PC-9 (cell line): ENCODE data around the gene ZER1. TPM values are rescaled to one million over a fixed set of nuclear protein-coding genes. Genes with fewer than 3 reads are reported as not detected.

ENCODE experiments used
- BruUV-seq: library from RNA; stranded (reverse); fragments of 400-500 nt; replicated peaks from 2 replicates; lab custom pipeline; 2021; lab: Mats Ljungman, UMichigan
- CTCF ChIA-PET: fragments of 300-600 bp; sonication (Branson Sonifier 250); formaldehyde crosslinking; loops from one replicate; lab custom pipeline; 2022; ENCODE audit warnings: antibody characterized with exemption; lab: Charles Lee
- POLR2A ChIA-PET: fragments of 300-600 bp; sonication (Branson Sonifier 250); formaldehyde crosslinking; loops from one replicate; lab custom pipeline; 2022; ENCODE audit warnings: antibody characterized with exemption; ENCODE audit not compliant: unreplicated experiment; lab: Charles Lee
- DNase-seq, 2 experiments: peaks; one replicate each; pipeline versions ENCODE4 v3.0.0 to v3.0.0-alpha.2; 2015 to 2022; ENCODE audit warnings: mixed read lengths in 1 of 2
- H2AFZ ChIP-seq: fragments of 200-600 bp; sonication (generic); 2 replicates; pipeline ENCODE4 v1.8.1; 2017; ENCODE audit warnings: antibody characterized with exemption
- H3F3A ChIP-seq: fragments of 200-600 bp; sonication (generic); 2 replicates; pipeline ENCODE4 v1.8.1; 2017; ENCODE audit warnings: antibody characterized with exemption, mild to moderate bottlenecking, low read depth; ENCODE audit not compliant: insufficient read depth
- H3K27ac ChIP-seq: fragments of 200-600 bp; sonication (generic); 2 replicates; pipeline ENCODE4 v1.6.1; 2016; ENCODE audit warnings: mixed run types
- H3K27me3 ChIP-seq: fragments of 200-600 bp; sonication (generic); 2 replicates; pipeline ENCODE4 v1.6.1; 2016; ENCODE audit warnings: low read depth, mixed run types; ENCODE audit not compliant: insufficient read depth
- H3K36me3 ChIP-seq: fragments of 200-600 bp; sonication (generic); 2 replicates; pipeline ENCODE4 v1.6.1; 2016; ENCODE audit warnings: low read depth, mixed run types
- H3K4me1 ChIP-seq: fragments of 200-600 bp; sonication (generic); replicated peaks from 2 replicates; pipeline ENCODE4 v1.6.1; 2016; ENCODE audit warnings: mixed run types; ENCODE audit not compliant: insufficient read depth
- H3K4me2 ChIP-seq: fragments of 200-600 bp; sonication (generic); 2 replicates; pipeline ENCODE4 v1.6.1; 2017; ENCODE audit warnings: mixed run types
- H3K4me3 ChIP-seq: fragments of 200-600 bp; sonication (generic); 2 replicates; pipeline ENCODE4 v1.6.1; 2016; ENCODE audit warnings: mixed run types
- H3K79me2 ChIP-seq: fragments of 200-600 bp; sonication (generic); 2 replicates; pipeline ENCODE4 v1.6.1; 2017; ENCODE audit warnings: low read depth, mixed run types
- H3K9me2 ChIP-seq: fragments of 200-600 bp; sonication (generic); 2 replicates; pipeline ENCODE4 v1.8.1; 2017; ENCODE audit warnings: mild to moderate bottlenecking; ENCODE audit not compliant: insufficient read depth
- H3K9me3 ChIP-seq: fragments of 200-600 bp; sonication (generic); 2 replicates; pipeline ENCODE4 v1.8.1; 2016; ENCODE audit warnings: low read depth; ENCODE audit not compliant: insufficient read depth
- H4K20me1 ChIP-seq: fragments of 200-600 bp; sonication (generic); 2 replicates; pipeline ENCODE4 v1.8.1; 2017; ENCODE audit not compliant: insufficient read depth
- EZH2 ChIP-seq: fragments of 200-600 bp; sonication (generic); IDR thresholded peaks from 2 replicates; pipeline ENCODE4 v1.8.0; 2017; ENCODE audit warnings: antibody characterized with exemption, low read depth
- intact Hi-C: fragments of 100-400 bp; cut with micrococcal nuclease; formaldehyde crosslinking; loops from one replicate; pipeline ENCODE4 v1.10.0; 2022; ENCODE audit not compliant: unreplicated experiment
- total RNA-seq: library from RNA; stranded (reverse); gene quantifications from 2 replicates; pipeline ENCODE4 v1.2.3, GENCODE V29; 2021
- TF ChIP-seq, protein P1 (sequence below): fragments of 200-600 bp; sonication (generic); conservative IDR thresholded peaks from 2 replicates; pipeline ENCODE4 v1.6.1; 2017; ENCODE audit warnings: mixed run types, antibody characterized with exemption, mild to moderate bottlenecking, moderate library complexity

Gene ZER1
- total RNA-seq, 1 experiment from 2014 or later: 65.2 TPM

DNA sequence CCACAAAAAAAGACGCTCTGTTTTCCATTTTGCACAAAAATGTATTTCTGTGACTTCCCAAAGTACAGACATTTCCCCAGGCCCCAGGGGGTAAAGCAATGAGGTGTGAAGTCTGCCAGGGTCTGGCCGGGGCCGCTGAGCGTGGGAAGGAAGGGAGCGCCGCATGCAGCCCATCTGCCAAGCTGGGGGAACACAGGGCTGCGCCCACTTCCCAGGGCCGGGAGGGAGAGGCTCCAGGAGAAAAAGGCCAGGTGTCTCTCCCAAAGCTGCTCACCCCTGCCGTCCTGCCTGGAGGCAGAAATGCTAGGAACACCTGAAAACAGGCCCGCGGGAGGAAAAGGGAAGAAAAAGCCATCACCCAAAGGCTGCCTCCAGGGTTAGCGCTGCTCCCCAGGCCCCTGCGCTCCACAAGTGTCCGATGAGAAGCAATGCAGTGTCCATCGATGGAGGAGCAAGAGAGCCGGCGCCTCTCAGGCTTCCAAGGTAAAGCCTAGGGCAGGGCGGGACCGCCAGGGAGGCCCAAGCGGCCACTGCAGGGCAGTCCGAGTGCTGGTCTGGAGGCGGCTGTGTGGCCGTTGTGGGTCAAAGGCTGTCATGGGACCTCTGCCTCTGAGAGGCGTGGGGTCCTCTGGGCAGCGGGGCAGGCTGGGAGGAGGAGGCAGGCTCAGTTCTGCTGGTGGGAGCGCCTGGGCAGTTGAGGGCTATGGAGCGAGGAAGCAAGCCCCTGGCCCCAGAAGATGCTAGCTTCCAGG is 41.8 kb downstream of the ZER1 start:
- Histone ChIP-seq H3K36me3 (no peaks in the 10 kb centered on the region), H3K79me2 (no peaks in the 10 kb centered on the region), H3K4me3 (no peak overlapping the region), H3K9me2 (no peaks in the 10 kb centered on the region), H3F3A (peaks cover 25% of the 10 kb centered on the region; the same call in 1 of the 2 replicates), H3K4me2 (no peak overlapping the region), H3K27ac (no peak overlapping the region), H4K20me1 (no peaks in the 10 kb centered on the region; the same call in none of the 2 replicates), H3K27me3 (no peaks in the 10 kb centered on the region), H2AFZ (no peak overlapping the region), H3K9me3 (no peaks in the 10 kb centered on the region), H3K4me1 (no peaks in the 10 kb centered on the region)
- POLR2A ChIA-PET: no interaction called here
- TF ChIP-seq EZH2: no peak
- TF ChIP-seq, protein P1, sequence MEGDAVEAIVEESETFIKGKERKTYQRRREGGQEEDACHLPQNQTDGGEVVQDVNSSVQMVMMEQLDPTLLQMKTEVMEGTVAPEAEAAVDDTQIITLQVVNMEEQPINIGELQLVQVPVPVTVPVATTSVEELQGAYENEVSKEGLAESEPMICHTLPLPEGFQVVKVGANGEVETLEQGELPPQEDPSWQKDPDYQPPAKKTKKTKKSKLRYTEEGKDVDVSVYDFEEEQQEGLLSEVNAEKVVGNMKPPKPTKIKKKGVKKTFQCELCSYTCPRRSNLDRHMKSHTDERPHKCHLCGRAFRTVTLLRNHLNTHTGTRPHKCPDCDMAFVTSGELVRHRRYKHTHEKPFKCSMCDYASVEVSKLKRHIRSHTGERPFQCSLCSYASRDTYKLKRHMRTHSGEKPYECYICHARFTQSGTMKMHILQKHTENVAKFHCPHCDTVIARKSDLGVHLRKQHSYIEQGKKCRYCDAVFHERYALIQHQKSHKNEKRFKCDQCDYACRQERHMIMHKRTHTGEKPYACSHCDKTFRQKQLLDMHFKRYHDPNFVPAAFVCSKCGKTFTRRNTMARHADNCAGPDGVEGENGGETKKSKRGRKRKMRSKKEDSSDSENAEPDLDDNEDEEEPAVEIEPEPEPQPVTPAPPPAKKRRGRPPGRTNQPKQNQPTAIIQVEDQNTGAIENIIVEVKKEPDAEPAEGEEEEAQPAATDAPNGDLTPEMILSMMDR: no peak
- intact Hi-C loops: loop anchor here (5.0 to 10.0 kb wide), 2 partner anchors 85 to 197 kb away; partner anchors contain the start of gene ENDOG
- CTCF ChIA-PET: no interaction called here
- DNase-seq: no peak
- BruUV-seq: no TSS peak

DNA sequence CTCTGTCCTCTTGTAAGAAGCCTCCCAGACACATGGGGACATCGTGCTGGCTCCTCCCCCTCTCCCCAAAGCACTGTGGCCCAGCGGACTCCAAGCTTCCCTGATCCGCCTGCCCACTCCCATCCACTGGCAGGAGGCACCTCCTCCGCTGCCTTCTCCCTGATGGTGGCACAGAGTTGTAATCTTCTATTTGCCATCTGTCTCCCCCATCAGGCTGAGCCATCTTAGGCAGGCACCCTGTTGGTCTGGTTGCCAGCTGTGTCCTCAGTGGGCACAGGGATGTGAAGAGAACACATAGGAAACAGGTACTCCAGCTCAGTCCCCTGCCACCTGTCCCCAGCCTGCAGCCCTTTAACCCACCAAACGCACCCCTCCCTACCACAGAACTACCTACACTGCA is 42.4 kb downstream of the ZER1 start:
- no peak for DNase-seq
- CTCF ChIA-PET: no interaction called here
- Histone ChIP-seq H3K36me3 (no peaks in the 10 kb centered on the region), H3K4me2 (no peak overlapping the region), H3K27me3 (no peaks in the 10 kb centered on the region), H3K4me1 (no peaks in the 10 kb centered on the region), H4K20me1 (no peaks in the 10 kb centered on the region; the same call in none of the 2 replicates), H3K4me3 (no peak overlapping the region), H2AFZ (no peak overlapping the region), H3K9me2 (no peaks in the 10 kb centered on the region), H3K79me2 (no peaks in the 10 kb centered on the region), H3F3A (peaks cover 24% of the 10 kb centered on the region; the same call in 1 of the 2 replicates), H3K27ac (no peak overlapping the region), H3K9me3 (no peaks in the 10 kb centered on the region)
- TF ChIP-seq EZH2: no peak
- TF ChIP-seq, protein P1: no peak
- intact Hi-C loops: loop anchor here (10.0 kb wide), 1 partner anchor 85 kb away; the partner anchor contains the start of gene ENDOG
- POLR2A ChIA-PET: no interaction called here
- BruUV-seq: no TSS peak

DNA sequence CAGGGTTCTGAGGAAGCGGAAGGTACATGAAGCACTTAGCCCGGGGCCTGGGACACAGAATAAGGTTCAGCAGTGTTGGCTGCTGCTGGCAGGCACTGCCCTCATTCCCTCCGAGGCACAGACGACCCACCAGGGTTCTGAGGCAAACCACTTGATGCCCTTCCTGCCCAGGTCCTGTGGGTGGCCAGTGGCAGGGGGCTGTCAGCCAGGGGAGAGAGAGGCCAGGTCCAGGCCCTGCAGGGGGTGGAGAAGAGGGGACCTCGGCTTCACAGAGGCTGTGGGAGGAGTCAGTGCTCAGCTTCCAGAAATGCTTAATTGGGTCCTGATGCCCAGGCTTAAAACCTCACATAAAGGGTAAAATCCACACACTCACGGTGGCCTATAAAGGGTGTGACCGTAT is 43.4 kb downstream of the ZER1 start:
- H3K27ac ChIP-seq: no peak overlapping the region
- TF ChIP-seq, protein P1: no peak
- no peak for TF ChIP-seq EZH2
- no peaks in the 10 kb centered on the region for H3K27me3 ChIP-seq
- no peaks in the 10 kb centered on the region for H3K36me3 ChIP-seq
- CTCF ChIA-PET: no interaction called here
- BruUV-seq: no TSS peak
- POLR2A ChIA-PET: interaction anchor here (0.5 kb wide), 1 partner anchor 61 kb away, joined by 4 read pairs; no protein-coding TSS in a partner anchor
- no peaks in the 10 kb centered on the region for H3K9me3 ChIP-seq
- H3K4me2 ChIP-seq: no peak overlapping the region
- no peak for DNase-seq
- intact Hi-C loops: loop anchor here (10.0 kb wide), 1 partner anchor 87 kb away; the partner anchor contains the start of gene ENDOG
- H3K4me3 ChIP-seq: no peak overlapping the region
- peaks cover 24% of the 10 kb centered on the region; the same call in 1 of the 2 replicates for H3F3A ChIP-seq
- no peak overlapping the region for H2AFZ ChIP-seq
- no peaks in the 10 kb centered on the region for H3K79me2 ChIP-seq
- H3K9me2 ChIP-seq: no peaks in the 10 kb centered on the region
- no peaks in the 10 kb centered on the region for H3K4me1 ChIP-seq
- no peaks in the 10 kb centered on the region; the same call in none of the 2 replicates for H4K20me1 ChIP-seq
